SU-DHL-6 (cell line): ENCODE measurements around the gene GALR1.

Experiments used
- EZH2phosphoT487 ChIP-seq: fragments of 200-600 bp; sonication (generic), shearing (Covaris generic); conservative IDR thresholded peaks from 2 replicates; pipeline ENCODE4 v1.6.1; 2018; ENCODE audit warnings: mild to moderate bottlenecking, antibody characterized with exemption, low read length, moderate library complexity, mixed read lengths
- TF ChIP-seq, protein P1 (sequence below): fragments of 200-600 bp; sonication (generic); IDR thresholded peaks from one replicate; pipeline ENCODE4 v1.5.1; 2017; ENCODE audit warnings: antibody characterized with exemption, mild to moderate bottlenecking, low read length, moderate library complexity; ENCODE audit not compliant: insufficient read depth, poor library complexity, severe bottlenecking

DNA sequence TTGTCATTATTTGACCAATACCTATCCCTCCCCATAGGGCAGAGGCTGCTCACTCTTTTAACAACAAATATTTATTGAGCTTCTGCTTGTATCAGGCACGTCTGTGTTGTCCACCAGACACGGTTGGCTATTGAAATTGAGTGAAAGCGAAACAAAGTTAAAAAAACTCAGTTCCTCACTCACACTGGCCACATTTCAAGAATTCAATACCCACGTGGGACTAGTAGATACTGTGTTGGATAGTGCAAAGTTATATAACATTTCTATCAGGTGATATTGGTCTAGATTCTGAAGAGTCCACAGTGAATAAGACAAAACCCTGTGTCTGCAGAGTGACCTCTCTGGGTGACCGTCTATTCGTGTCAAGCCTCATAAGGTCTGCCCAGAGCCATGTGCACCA lies 43.9 kb upstream of the GALR1 start:
- TF ChIP-seq, protein P1, sequence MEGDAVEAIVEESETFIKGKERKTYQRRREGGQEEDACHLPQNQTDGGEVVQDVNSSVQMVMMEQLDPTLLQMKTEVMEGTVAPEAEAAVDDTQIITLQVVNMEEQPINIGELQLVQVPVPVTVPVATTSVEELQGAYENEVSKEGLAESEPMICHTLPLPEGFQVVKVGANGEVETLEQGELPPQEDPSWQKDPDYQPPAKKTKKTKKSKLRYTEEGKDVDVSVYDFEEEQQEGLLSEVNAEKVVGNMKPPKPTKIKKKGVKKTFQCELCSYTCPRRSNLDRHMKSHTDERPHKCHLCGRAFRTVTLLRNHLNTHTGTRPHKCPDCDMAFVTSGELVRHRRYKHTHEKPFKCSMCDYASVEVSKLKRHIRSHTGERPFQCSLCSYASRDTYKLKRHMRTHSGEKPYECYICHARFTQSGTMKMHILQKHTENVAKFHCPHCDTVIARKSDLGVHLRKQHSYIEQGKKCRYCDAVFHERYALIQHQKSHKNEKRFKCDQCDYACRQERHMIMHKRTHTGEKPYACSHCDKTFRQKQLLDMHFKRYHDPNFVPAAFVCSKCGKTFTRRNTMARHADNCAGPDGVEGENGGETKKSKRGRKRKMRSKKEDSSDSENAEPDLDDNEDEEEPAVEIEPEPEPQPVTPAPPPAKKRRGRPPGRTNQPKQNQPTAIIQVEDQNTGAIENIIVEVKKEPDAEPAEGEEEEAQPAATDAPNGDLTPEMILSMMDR, result no peak
- no peak for TF ChIP-seq EZH2phosphoT487
